Left lung (tissue), 10 donors: ENCODE results near the gene SSX7. TPM values are rescaled to one million over a fixed set of nuclear protein-coding genes. Genes with fewer than 3 reads are reported as not detected.

Experiments
- ATAC-seq: fragments of 200-7000 bp; cut with Tn5 transposase; one replicate; pipeline ENCODE4 v1.9.1; 2020; ENCODE audit warnings: moderate library complexity
- DNase-seq, 4 donors: peaks; one replicate each; pipeline ENCODE4 v3.0.0-alpha.2; 2013 to 2020
- H3K27ac ChIP-seq, 2 donors: fragments of 200-600 bp; sonication (generic) in 1 of 2; one replicate each; pipeline versions ENCODE4 v1.5.0 to v1.8.0; 2020 to 2021
- H3K27me3 ChIP-seq, 2 donors: fragments of 200-600 bp; sonication (generic) in 1 of 2; one replicate each; pipeline versions ENCODE4 v1.5.0 to v1.8.0; 2020 to 2021
- H3K36me3 ChIP-seq, 2 donors: fragments of 200-600 bp; sonication (generic) in 1 of 2; one replicate each; pipeline versions ENCODE4 v1.5.0 to v1.8.0; 2020 to 2021
- H3K4me1 ChIP-seq, 2 donors: fragments of 200-600 bp; one replicate each; pipeline ENCODE4 v1.8.0; 2021
- H3K4me3 ChIP-seq, 2 donors: fragments of 200-600 bp; sonication (generic) in 1 of 2; one replicate each; pipeline versions ENCODE4 v1.5.0 to v1.8.0; 2020 to 2021; ENCODE audit warnings: mild to moderate bottlenecking in 1 of 2
- H3K9me3 ChIP-seq, 2 donors: fragments of 200-600 bp; sonication (generic) in 1 of 2; one replicate each; pipeline versions ENCODE4 v1.5.0 to v1.8.0; 2020 to 2021
- CTCF ChIP-seq, 2 donors: fragments of 200-600 bp; sonication (generic) in 1 of 2; IDR thresholded peaks; one replicate each; pipeline versions ENCODE4 v1.5.0 to v1.8.0; 2021; ENCODE audit warnings: antibody characterized with exemption in 2 of 2
- intact Hi-C, 2 donors: fragments of 100-400 bp; cut with DNase I; formaldehyde crosslinking; loops; one replicate each; pipeline versions ENCODE4 v1.11.2 to v1.14.2; 2022
- polyA plus RNA-seq, 6 donors: library from polyadenylated mRNA; unstranded; fragments of 120-200 nt; gene quantifications; one replicate each; pipeline ENCODE4 v1.2.1, GENCODE V29; 2013; ENCODE audit not compliant: insufficient read length in 6 of 6
- total RNA-seq, 2 donors: library from RNA; stranded (reverse); fragmentation: NEBNext Ultra II Directional; extraction: Animal tissue kit (Norgen Biotek cat#: 25700); gene quantifications; one replicate each; pipeline ENCODE4 v1.2.1, GENCODE V29; 2021
- donor health status: DM: no; HTN: yes; CAD: no.
- donor health status: DM: no; HTN: no; CAD: no.

SSX7 gene
- total and polyA plus RNA-seq, 8 donors = not detected

GRCh38 chrX:52598886-52599285 is 55.8 kb downstream of the SSX7 start:
- Histone ChIP-seq H3K4me3 (no peak overlapping the region), H3K9me3 (no peaks in the 10 kb centered on the region), H3K36me3 (no peaks in the 10 kb centered on the region), H3K4me1 (no peaks in the 10 kb centered on the region), H3K27me3 (no peaks in the 10 kb centered on the region), H3K27ac (no peak overlapping the region)
- ATAC-seq (no peak), DNase-seq (no peak)
- intact Hi-C loops = no loop called here
- TF ChIP-seq CTCF (IDR thresholded peaks at IDR 0.05) = no peak

- H3K9me3 ChIP-seq = no peaks in the 10 kb centered on the region
Measured at GRCh38 chrX:52594658-52595057, 60.0 kb downstream of the SSX7 start.

More at GRCh38 chrX:52594658-52595057, 60.0 kb downstream of the SSX7 start:
- Histone ChIP-seq H3K27me3 (no peaks in the 10 kb centered on the region), H3K36me3 (no peaks in the 10 kb centered on the region), H3K27ac (no peak overlapping the region), H3K4me1 (no peaks in the 10 kb centered on the region), H3K4me3 (no peak overlapping the region)
- no peak for TF ChIP-seq CTCF (IDR thresholded peaks at IDR 0.05)
- intact Hi-C loops = no loop called here
- DNase-seq (no peak), ATAC-seq (no peak)

Other genes with a start within 250 kb of the SSX7 start
- not detected for gene XAGE1A, start 159.1 kb downstream of the SSX7 start, total RNA-seq
- not detected for gene XAGE1A, start 159.1 kb downstream of the SSX7 start, polyA plus RNA-seq
- gene XAGE1B, start 137.8 kb downstream of the SSX7 start, total RNA-seq = under 1 TPM in 1 of 2 donors, not detected in 1; 0.68 TPM
- gene XAGE1B, start 137.8 kb downstream of the SSX7 start, polyA plus RNA-seq = not detected
- gene SSX2, start 52.3 kb upstream of the SSX7 start, total RNA-seq = not detected
- gene SSX2, start 52.3 kb upstream of the SSX7 start, polyA plus RNA-seq = not detected
- not detected for gene SSX2B, start 96.4 kb upstream of the SSX7 start, total RNA-seq
- gene SSX2B, start 96.4 kb upstream of the SSX7 start, polyA plus RNA-seq = under 1 TPM in 1 of 6 donors, not detected in 5; 0.17 TPM
- gene SPANXN5, start 142.5 kb upstream of the SSX7 start, total RNA-seq = not detected
- not detected for gene SPANXN5, start 142.5 kb upstream of the SSX7 start, polyA plus RNA-seq
- not detected for gene XAGE5, start 156.4 kb upstream of the SSX7 start, total RNA-seq
- not detected for gene XAGE5, start 156.4 kb upstream of the SSX7 start, polyA plus RNA-seq
- not detected for gene XAGE3, start 213.2 kb upstream of the SSX7 start, total RNA-seq
- not detected for gene XAGE3, start 213.2 kb upstream of the SSX7 start, polyA plus RNA-seq
- 10 to 100 TPM; 11.2 to 11.4 TPM for gene FAM156B, start 242.4 kb upstream of the SSX7 start, total RNA-seq
- 10 to 100 TPM; 22.5 to 31.7 (median 24.2) TPM for gene FAM156B, start 242.4 kb upstream of the SSX7 start, polyA plus RNA-seq